ENCODE data around the gene TMEM42. TPM values are rescaled to one million over a fixed set of nuclear protein-coding genes. Genes with fewer than 3 reads are reported as not detected.

Gene TMEM42
- total RNA-seq, 1 donor from 2014 or later, result 9.5 TPM

GRCh38 chr3:44874308-44874707, 12.6 kb downstream of the TMEM42 start, which contains the start of gene TGM4:
Gene TGM4 (plus strand): TSS chr3:44874608. CDS start chr3:44874679, 71 bp downstream.
- no peak for DNase-seq (ENCODE audit: low read depth in 2 of 2)

- DNase-seq (ENCODE audit: low read depth in 2 of 2), result no peak
Observed at GRCh38 chr3:44875596-44875995, 13.9 kb downstream of the TMEM42 start.

- DNase-seq (ENCODE audit: low read depth in 2 of 2), result no peak
Observed at GRCh38 chr3:44877333-44877732, 15.6 kb downstream of the TMEM42 start.

- no peak for DNase-seq (ENCODE audit: low read depth in 2 of 2)
Observed at GRCh38 chr3:44880284-44880683, 18.6 kb downstream of the TMEM42 start.

GRCh38 chr3:44883213-44883955, 21.7 kb downstream of the TMEM42 start:
- DNase-seq (ENCODE audit: low read depth in 2 of 2), result no peak

GRCh38 chr3:44883999-44884431, 22.3 kb downstream of the TMEM42 start:
- DNase-seq (ENCODE audit: low read depth in 2 of 2), result peak; percentile 87 to 92

GRCh38 chr3:44885618-44886017, 23.9 kb downstream of the TMEM42 start:
- DNase-seq (ENCODE audit: low read depth in 2 of 2), result peak; percentile 94 to 96

- no peak for DNase-seq (ENCODE audit: low read depth in 2 of 2)
Observed at GRCh38 chr3:44886561-44886960, 24.8 kb downstream of the TMEM42 start.

- no peak for DNase-seq (ENCODE audit: low read depth in 2 of 2)
Observed at GRCh38 chr3:44887101-44887500, 25.4 kb downstream of the TMEM42 start.

GRCh38 chr3:44890258-44890657, 28.5 kb downstream of the TMEM42 start:
- peak in 1 of 2 donors; percentile 32 for DNase-seq (ENCODE audit: low read depth in 2 of 2)

- no peak for DNase-seq (ENCODE audit: low read depth in 2 of 2)
Observed at GRCh38 chr3:44890852-44891251, 29.1 kb downstream of the TMEM42 start.

GRCh38 chr3:44892689-44893088, 31.0 kb downstream of the TMEM42 start:
- peak in 1 of 2 donors; percentile 56 for DNase-seq (ENCODE audit: low read depth in 2 of 2)

GRCh38 chr3:44893097-44893496, 31.4 kb downstream of the TMEM42 start:
- peak in 1 of 2 donors; percentile 59 for DNase-seq (ENCODE audit: low read depth in 2 of 2)

- peak in 1 of 2 donors; percentile 28 for DNase-seq (ENCODE audit: low read depth in 2 of 2)
Observed at GRCh38 chr3:44894485-44894884, 32.8 kb downstream of the TMEM42 start.

GRCh38 chr3:44896440-44896839, 34.7 kb downstream of the TMEM42 start:
- DNase-seq (ENCODE audit: low read depth in 2 of 2), result no peak

GRCh38 chr3:44899683-44900367, 38.1 kb downstream of the TMEM42 start:
- no peak for DNase-seq (ENCODE audit: low read depth in 2 of 2)

GRCh38 chr3:44902628-44903027, 40.9 kb downstream of the TMEM42 start:
- no peak for DNase-seq (ENCODE audit: low read depth in 2 of 2)

GRCh38 chr3:44903314-44903713, 41.6 kb downstream of the TMEM42 start:
- no peak for DNase-seq (ENCODE audit: low read depth in 2 of 2)

- no peak for DNase-seq (ENCODE audit: low read depth in 2 of 2)
Observed at GRCh38 chr3:44903751-44904150, 42.0 kb downstream of the TMEM42 start.

- no peak for DNase-seq (ENCODE audit: low read depth in 2 of 2)
Observed at GRCh38 chr3:44905446-44906157, 43.9 kb downstream of the TMEM42 start.

- no peak for DNase-seq (ENCODE audit: low read depth in 2 of 2)
Observed at GRCh38 chr3:44906997-44907396, 45.3 kb downstream of the TMEM42 start.

GRCh38 chr3:44907612-44908011, 45.9 kb downstream of the TMEM42 start:
- DNase-seq (ENCODE audit: low read depth in 2 of 2), result no peak
